ENCODE measurements around the gene CDH13. TPM values are rescaled to one million over a fixed set of nuclear protein-coding genes. Genes with fewer than 3 reads are reported as not detected.

CDH13 gene
- total RNA-seq, 1 experiment from 2014 or later = not detected

- in situ Hi-C loops (cut with HindIII; ENCODE audit: low pct_unique_long_range_greater_than_20kb, low sequenced_read_pairs) = no loop called here
- no peak for DNase-seq (ENCODE audit: low read depth, low spot score)
Measured at GRCh38 chr16:82833378-82833993, 206.7 kb downstream of the CDH13 start.

- DNase-seq (ENCODE audit: low read depth, low spot score) = no peak
- in situ Hi-C loops (cut with HindIII; ENCODE audit: low pct_unique_long_range_greater_than_20kb, low sequenced_read_pairs) = no loop called here
Measured at GRCh38 chr16:82834151-82834815, 207.5 kb downstream of the CDH13 start.

DNA sequence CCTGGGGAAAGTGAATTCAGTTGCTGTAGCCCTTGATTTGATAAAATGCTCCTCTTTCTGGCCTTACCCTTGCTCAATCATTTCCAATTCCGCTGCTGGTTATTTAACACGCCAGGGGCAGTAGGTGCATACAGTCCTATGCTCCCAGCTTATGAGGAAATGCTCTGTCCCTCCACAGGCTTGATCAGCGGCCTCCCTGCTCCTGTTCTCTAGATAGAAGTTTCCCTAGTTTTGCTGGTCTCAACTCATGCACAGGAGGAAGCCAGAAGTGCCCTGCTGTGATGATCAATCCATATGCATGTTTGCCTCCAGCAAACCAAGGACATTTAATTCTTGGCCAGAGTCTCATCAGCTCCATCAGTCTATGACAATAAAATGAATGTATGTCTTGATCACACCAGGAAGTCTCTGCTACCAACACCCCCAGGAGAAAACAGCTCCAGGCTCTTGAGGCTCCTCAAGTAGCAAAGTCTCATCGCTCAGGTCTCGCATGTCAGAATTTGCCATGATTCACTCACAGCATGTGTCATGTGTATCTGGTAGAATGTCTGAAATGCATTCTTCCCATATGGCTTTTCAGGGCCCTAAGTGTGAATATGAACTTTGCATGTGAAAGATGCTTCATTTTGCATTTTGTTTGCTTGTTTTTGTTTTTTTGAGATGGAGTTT, 208.9 kb downstream of the CDH13 start:
- DNase-seq (ENCODE audit: low read depth, low spot score) = no peak
- in situ Hi-C loops (cut with HindIII; ENCODE audit: low pct_unique_long_range_greater_than_20kb, low sequenced_read_pairs) = no loop called here

GRCh38 chr16:82841108-82841507, 214.3 kb downstream of the CDH13 start:
- DNase-seq (ENCODE audit: low read depth, low spot score) = no peak
- in situ Hi-C loops (cut with HindIII; ENCODE audit: low pct_unique_long_range_greater_than_20kb, low sequenced_read_pairs) = no loop called here

DNA sequence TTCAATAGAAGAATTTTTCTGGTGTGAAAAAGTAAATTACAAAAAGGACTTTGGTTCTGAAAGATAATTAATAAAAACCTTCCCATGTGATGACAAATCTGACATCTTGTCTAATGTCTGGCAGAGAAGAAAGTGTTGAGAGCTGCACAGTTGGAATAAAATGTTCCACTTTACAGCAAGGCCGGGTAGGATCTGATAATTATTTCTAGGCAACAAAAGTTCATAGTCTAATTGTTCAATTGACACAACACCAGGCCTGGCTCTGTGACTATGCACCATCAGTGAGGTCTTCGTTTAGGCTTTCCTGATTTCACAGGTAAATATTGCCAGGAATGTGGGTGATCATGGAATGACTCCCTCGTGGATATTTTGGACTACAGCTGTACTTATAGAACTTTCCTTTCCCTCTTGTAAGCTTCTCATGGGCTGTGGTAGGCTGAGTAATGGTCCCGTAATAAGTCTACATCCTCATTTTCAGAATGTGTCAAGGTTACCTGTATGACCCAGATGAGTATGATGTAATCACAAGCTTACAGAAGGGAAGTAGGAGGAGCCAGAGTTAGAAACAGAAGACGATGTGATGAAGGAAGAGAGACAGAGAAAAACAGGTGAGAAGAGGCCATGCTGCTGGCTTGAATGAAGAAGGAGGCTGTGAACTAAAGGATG, 217.0 kb downstream of the CDH13 start:
- in situ Hi-C loops (cut with HindIII; ENCODE audit: low pct_unique_long_range_greater_than_20kb, low sequenced_read_pairs) = no loop called here
- no peak for DNase-seq (ENCODE audit: low read depth, low spot score)

DNA sequence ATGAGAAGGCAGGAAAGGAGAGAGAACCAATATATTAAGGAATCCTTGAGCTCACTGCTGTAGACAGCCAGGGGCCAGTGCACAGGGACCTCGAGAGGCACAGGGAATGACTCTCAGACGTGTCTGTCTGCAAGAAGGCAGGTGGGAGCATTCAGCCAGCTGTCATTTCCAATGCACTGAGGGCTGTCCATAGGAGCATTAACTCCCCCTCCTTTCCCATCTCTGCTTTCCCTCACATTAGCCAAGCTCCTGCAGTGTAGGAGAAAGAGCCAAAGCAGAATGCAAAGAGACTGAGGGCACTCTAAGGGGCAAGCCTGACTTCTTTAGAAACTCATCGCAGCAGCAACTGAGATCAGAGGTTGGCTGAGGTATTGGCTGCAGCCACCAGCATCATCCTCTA, 218.3 kb downstream of the CDH13 start:
- DNase-seq (ENCODE audit: low read depth, low spot score) = no peak
- in situ Hi-C loops (cut with HindIII; ENCODE audit: low pct_unique_long_range_greater_than_20kb, low sequenced_read_pairs) = no loop called here

DNA sequence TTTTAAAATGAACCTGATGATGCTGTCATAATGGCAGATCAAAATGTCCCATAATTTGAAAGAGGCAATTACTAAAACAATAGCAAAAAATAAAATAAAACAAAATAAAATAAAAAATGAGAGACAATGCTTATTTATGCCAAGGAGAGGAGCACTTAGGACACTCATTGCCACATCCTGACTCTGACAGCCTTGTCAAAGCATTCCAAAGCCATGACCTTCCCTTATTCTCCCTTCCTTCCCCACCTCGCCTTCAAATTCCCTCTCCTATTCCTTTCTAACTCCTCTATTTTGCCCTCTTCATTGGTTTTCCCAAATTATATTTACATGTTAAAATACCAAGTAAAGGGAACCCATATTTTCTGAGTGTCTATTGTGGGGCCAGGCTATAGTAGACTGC, 220.0 kb downstream of the CDH13 start:
- no peak for DNase-seq (ENCODE audit: low read depth, low spot score)
- in situ Hi-C loops (cut with HindIII; ENCODE audit: low pct_unique_long_range_greater_than_20kb, low sequenced_read_pairs) = no loop called here

DNA sequence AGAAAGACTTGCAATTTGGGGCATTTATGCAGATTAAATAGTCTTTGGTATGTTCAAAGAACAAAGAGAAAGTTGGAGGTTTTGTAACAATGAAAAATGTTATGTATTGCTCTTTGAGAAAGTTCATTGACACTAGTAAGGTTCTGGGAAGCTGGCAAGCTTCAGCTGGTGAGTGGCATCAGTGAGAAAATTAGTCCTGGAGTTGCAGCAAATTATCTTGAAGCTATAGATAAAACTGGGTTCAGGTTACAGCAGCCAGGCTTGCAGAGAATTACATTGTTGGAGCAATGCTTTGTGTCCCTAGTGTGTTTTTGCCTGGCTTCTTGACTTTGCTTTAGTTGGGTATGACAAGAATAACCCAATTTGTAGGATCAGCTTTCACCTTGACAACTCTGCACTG, 221.2 kb downstream of the CDH13 start:
- in situ Hi-C loops (cut with HindIII; ENCODE audit: low pct_unique_long_range_greater_than_20kb, low sequenced_read_pairs) = no loop called here
- no peak for DNase-seq (ENCODE audit: low read depth, low spot score)

- in situ Hi-C loops (cut with HindIII; ENCODE audit: low pct_unique_long_range_greater_than_20kb, low sequenced_read_pairs) = no loop called here
- no peak for DNase-seq (ENCODE audit: low read depth, low spot score)
Measured at GRCh38 chr16:82852388-82853008, 225.7 kb downstream of the CDH13 start.

- no peak for DNase-seq (ENCODE audit: low read depth, low spot score)
- in situ Hi-C loops (cut with HindIII; ENCODE audit: low pct_unique_long_range_greater_than_20kb, low sequenced_read_pairs) = no loop called here
Measured at GRCh38 chr16:82855471-82855870, 228.7 kb downstream of the CDH13 start.

DNA sequence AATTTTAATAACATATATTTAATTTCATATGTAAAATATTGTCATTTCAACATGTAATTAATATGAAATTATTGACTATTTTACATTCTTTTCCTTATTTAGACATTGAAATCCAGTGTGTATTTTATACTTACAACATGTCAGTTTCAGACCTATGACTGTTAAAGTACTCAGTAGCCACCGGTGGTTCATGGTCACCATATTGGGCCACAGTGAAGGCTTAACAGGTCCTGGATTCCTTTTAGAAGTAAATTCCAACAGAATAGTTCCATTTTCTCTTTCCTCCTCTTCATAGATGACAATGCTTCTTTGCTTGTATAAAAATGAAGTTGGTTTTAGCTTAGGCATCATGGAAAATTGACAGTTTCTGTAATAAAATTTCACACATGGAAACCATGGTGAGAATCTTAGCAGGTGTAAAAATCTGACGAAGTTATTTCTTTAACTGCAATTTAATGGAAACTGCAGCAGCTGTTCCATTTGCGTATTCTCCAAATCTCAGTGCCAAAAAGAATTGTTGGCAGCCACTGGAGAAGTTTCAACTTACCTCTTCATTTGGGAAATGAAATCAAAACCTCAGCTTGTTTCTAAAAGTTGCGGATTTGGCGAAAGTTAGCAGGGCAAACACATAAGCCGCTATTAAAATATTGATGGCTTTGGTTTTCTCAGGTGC, 231.1 kb downstream of the CDH13 start:
- DNase-seq (ENCODE audit: low read depth, low spot score) = no peak
- in situ Hi-C loops (cut with HindIII; ENCODE audit: low pct_unique_long_range_greater_than_20kb, low sequenced_read_pairs) = no loop called here

- in situ Hi-C loops (cut with HindIII; ENCODE audit: low pct_unique_long_range_greater_than_20kb, low sequenced_read_pairs) = no loop called here
Measured at GRCh38 chr16:82859662-82860061, 232.9 kb downstream of the CDH13 start.

GRCh38 chr16:82860071-82860470, 233.3 kb downstream of the CDH13 start:
- DNase-seq (ENCODE audit: low read depth, low spot score) = no peak
- in situ Hi-C loops (cut with HindIII; ENCODE audit: low pct_unique_long_range_greater_than_20kb, low sequenced_read_pairs) = no loop called here

More at GRCh38 chr16:82859662-82860061, 232.9 kb downstream of the CDH13 start:
- no peak for DNase-seq (ENCODE audit: low read depth, low spot score)

GRCh38 chr16:82862057-82862456, 235.3 kb downstream of the CDH13 start:
- in situ Hi-C loops (cut with HindIII; ENCODE audit: low pct_unique_long_range_greater_than_20kb, low sequenced_read_pairs) = no loop called here
- DNase-seq (ENCODE audit: low read depth, low spot score) = no peak

GRCh38 chr16:82864332-82865040, 237.7 kb downstream of the CDH13 start:
- in situ Hi-C loops (cut with HindIII; ENCODE audit: low pct_unique_long_range_greater_than_20kb, low sequenced_read_pairs) = no loop called here
- DNase-seq (ENCODE audit: low read depth, low spot score) = no peak

- DNase-seq (ENCODE audit: low read depth, low spot score) = no peak
- in situ Hi-C loops (cut with HindIII; ENCODE audit: low pct_unique_long_range_greater_than_20kb, low sequenced_read_pairs) = no loop called here
Measured at GRCh38 chr16:82865412-82865811, 238.6 kb downstream of the CDH13 start.

- no peak for DNase-seq (ENCODE audit: low read depth, low spot score)
- in situ Hi-C loops (cut with HindIII; ENCODE audit: low pct_unique_long_range_greater_than_20kb, low sequenced_read_pairs) = no loop called here
Measured at GRCh38 chr16:82867485-82867884, 240.7 kb downstream of the CDH13 start.
